ENCODE data around the gene TSPAN18.

The TSPAN18 gene

GRCh38 chr11:44759743-44760476, 33.1 kb downstream of the TSPAN18 start:
- DNase-seq (ENCODE audit: low read depth in 2 of 2): no peak

DNA sequence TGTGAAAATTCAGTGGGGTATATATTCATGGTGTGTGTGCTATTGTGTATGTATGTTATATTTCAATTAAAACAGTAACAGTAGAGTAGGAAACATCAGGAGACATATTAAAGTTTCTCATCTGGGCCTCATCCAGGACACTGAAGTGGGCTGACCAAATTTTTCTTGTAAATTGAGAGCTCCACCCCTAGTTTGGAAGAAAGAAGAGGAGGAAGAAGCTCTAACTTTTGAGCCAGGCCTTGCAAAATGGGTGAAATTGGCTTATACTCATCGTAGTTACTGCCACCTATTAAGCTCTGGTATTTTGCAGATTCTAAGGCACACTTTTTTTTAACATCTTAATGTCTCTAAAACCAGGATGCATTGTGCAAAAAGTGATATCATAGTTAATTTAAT, 33.7 kb downstream of the TSPAN18 start:
- DNase-seq (ENCODE audit: low read depth in 2 of 2): no peak

DNA sequence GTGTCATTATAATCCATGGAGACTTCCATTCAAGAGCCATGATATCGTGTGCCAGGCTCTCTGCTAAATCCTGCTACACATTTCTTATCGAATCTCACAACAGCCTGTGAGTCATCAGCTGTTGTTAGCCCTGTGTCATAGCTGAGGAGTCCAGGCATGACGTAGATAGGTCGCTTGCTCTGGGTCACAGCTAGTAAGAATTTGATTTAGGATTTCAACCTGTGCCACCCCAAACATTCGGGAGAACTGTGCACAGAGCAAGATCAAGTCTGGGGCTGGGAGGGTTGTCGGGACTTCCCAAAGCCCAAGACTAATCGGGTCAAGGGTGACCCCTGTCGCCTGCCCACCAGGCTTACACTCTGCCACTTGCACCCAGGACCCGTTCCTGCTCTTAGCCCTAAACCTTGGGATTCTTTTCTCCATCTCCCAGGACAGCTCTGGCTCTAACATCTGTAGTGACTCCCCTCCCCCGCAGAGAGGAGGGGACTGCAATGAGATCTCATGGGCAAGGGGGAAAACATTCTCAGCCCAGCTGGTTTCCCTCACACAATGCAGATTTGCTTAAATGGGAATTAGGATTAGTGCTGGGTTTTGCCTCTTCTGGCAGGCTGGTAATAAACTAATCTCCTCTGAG, 34.3 kb downstream of the TSPAN18 start:
- no peak for DNase-seq (ENCODE audit: low read depth in 2 of 2)

- DNase-seq (ENCODE audit: low read depth in 2 of 2): no peak
Observed at GRCh38 chr11:44761551-44761961, 34.8 kb downstream of the TSPAN18 start.

GRCh38 chr11:44763121-44763820, 36.5 kb downstream of the TSPAN18 start:
- DNase-seq (ENCODE audit: low read depth in 2 of 2): no peak

DNA sequence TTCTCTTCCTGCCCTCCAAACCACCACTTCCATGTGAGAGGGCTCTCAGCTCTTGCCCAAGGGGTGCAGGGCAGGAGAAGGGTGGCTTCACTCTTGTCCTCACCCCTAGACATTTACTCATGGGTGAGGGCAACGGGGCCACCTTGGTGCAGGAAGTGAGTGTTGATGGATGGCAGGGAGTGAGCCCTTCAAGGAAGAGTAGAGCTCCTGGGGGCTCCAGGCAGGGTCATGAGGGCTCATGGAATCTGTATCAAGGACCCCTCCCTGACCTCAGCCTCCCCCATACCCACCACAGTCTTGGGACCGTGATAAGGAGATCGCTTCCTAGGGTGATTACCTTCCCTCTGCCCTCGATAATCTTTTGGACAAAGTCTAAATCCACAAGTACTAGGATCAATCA, 37.8 kb downstream of the TSPAN18 start:
- DNase-seq (ENCODE audit: low read depth in 2 of 2): no peak

DNA sequence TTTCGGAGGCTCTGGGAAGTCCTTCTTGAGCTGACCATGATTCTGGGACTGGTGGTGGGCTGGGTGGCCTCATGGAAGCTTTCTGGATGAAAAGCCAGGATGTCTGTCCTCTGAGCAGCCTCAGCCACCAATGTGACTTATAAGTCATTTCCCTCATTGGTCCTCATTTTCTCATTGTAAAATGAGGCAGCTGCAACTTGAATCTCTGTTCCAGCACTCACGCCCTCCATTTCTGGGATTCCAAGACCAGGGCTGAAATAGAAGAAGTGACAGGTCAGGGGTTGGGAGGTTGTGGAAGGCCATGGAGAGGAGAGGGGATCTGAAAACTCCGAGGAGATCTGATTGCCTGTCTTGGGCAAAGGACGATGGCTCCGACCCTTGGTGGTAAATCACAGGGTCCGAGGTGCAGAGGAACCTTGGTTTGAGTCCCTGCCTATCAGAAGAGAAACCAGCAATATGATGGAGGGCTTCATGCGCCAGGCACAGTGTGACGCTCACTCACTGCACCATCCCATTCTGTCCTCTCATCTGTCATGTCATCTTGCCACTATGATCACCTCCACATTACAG, 38.3 kb downstream of the TSPAN18 start:
- DNase-seq (ENCODE audit: low read depth in 2 of 2): no peak

DNA sequence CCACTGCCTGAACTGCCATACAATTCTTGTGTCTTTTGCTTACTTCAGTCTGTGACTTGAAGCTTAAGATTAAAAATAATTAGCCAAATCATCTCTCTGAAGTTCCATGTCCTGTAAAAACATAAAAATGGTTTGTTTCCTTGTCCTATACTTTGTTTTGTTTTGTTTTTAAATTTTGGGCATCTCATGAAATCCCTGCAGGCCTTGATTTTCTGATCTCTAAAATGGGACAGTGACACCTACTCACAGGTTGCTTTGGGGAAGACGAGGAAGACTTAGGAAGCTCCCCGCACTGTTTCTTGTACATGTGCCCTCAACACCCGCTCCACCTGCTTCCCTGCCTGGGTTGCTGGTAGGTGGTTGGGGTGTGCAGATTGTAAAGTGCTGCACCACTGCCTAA, 38.9 kb downstream of the TSPAN18 start:
- DNase-seq (ENCODE audit: low read depth in 2 of 2): no peak

DNA sequence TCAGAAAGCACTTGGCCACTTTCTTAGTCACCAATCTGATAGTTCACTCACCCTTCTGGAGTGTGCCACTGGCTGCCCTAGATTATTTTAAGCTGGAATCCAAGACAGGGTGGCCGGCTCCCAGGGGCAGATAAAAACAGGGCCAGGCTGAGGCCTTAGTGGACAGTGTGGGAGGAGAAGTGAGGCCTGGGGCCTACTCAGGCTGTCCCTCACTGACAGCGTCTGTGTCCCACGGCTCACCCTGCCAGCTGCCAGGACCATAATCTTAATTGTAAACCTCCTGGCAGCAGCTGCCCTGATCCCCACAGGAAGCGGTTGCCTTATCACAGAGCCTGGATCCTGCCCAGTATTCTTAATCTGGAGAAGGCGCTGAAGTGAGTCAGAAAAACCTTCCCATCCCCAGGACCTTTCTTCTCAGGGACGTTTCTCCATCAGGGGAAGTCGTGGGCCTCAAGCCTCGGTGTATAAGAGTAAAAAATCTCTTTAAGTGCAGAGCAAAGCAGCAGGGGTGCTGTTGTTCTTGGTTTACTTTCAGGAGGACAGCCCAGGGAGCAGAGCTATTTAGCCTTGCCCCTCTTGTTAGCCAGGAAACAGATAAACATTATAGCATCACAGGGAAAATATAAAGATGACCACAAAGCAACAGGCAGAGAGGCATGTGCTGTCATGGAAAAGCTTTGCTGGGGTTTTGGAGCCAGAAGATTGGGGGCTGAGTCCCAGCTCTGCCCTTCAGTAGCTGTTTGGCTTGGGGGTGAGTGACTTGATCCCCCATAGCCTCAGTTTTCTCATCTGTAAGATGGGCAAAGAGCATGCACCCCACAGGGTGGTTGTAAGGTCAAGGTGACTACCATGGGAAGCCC, 39.6 kb downstream of the TSPAN18 start:
- DNase-seq (ENCODE audit: low read depth in 2 of 2): no peak

DNA sequence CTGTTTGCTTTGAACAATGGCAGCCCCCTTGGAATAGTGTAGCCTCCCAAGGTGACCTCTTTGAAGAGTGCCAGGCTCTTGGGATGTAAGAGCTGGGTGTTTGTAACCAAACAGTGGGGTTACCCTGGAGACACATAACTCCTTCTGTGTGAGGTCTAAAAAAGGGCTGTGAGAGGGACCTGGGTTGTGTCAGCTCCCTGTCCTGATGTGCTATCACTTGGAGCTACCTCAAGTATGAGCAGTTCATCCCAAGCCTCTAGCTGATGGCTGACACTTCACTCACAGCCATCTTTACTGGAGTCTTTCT, 40.2 kb downstream of the TSPAN18 start:
- DNase-seq (ENCODE audit: low read depth in 2 of 2): no peak

GRCh38 chr11:44767421-44767820, 40.7 kb downstream of the TSPAN18 start:
- no peak for DNase-seq (ENCODE audit: low read depth in 2 of 2)

DNA sequence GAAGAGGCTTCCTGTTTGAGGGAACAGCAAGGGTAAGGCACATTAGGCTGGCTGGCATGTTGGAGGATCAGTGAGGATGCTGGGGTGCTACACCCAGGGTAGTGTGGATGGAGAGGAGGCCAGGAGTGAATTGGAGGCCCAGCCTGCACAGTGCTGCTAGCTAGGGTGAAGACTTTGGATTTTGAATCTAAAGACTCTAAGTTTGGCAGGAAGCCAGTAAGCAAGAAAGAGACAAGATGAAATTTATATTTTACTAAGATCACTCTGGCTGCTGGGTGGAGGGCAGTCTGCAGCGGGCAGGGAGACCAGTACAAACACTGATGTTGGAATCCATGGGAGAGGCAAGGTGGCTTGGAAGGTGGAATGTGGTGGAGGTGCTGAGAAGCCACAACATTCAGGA, 43.6 kb downstream of the TSPAN18 start:
- DNase-seq (ENCODE audit: low read depth in 2 of 2): no peak

DNA sequence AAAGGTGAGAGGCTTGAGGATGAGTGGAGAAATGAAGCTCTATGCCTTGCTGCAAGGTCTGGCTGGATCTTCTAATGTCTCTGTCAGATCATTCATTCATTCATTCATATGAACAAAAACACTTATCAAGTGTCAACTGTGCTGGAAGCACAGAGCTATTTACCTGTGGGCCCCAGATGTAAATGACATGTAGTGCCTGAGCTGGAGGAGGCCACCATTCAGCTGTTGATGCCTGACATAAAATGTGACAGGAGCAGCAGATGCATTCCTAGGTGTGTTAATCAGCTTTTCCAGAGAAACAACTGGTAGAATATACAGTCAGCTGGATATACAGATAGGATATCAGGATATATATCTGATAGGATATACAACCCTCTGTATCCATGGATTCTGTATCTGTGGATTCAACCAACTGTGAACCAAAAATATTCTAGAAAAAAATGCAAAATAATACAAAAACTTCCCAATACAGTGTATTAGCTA, 44.5 kb downstream of the TSPAN18 start:
- no peak for DNase-seq (ENCODE audit: low read depth in 2 of 2)

GRCh38 chr11:44771841-44772240, 45.1 kb downstream of the TSPAN18 start:
- DNase-seq (ENCODE audit: low read depth in 2 of 2): no peak

- DNase-seq (ENCODE audit: low read depth in 2 of 2): no peak
Observed at GRCh38 chr11:44773351-44773965, 46.7 kb downstream of the TSPAN18 start.

- DNase-seq (ENCODE audit: low read depth in 2 of 2): no peak
Observed at GRCh38 chr11:44774108-44774507, 47.3 kb downstream of the TSPAN18 start.

DNA sequence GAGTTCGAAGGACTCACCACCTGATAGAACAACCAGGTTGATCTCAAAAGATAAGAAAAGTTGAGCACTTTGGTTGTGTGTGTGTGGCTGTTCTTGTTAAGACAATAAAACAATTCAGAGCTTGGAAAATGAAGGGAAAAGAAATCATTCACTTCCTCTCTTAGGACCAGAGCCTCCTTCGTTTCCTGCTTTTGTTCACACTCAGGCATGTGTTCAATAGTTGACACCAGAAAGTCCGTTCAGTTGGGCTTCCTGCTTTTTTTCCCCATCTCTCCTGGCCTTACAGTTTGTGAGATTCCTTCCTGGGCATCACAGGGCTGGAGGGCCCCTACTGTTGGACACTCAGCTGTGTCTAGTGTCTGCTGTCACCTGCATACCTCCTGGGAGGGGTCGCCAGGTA, 48.0 kb downstream of the TSPAN18 start:
- no peak for DNase-seq (ENCODE audit: low read depth in 2 of 2)

DNA sequence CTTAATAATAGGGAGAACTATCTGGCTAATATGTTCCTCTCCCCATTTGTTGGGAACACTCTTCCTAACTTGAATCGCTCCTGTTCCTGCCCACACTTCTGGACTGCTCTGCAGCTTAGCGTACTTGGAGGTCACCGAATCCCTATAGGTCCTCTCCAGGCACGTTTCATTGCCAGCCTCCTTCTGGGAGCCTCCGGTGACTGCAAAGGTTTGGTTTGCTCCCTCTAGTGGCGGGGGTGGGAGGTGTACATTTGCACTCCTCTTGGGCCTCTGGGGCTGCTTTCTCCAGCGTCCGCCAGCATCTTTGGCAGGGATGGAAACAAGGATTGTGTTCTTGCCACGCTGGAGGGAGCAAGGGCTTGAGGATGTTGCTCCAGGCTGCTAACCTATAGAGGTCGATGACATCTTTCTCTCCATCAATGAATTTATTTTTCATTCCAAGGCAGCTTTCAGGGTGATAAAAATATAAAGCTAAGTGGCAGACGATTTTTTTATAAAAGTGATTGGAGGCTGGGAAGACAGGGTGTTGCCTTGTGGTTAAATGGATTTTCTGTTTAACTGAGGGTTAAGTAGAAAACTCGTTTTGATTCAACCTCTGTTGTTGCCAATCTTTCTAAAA, 48.7 kb downstream of the TSPAN18 start:
- peak; percentile 4 to 22 for DNase-seq (ENCODE audit: low read depth in 2 of 2)

DNA sequence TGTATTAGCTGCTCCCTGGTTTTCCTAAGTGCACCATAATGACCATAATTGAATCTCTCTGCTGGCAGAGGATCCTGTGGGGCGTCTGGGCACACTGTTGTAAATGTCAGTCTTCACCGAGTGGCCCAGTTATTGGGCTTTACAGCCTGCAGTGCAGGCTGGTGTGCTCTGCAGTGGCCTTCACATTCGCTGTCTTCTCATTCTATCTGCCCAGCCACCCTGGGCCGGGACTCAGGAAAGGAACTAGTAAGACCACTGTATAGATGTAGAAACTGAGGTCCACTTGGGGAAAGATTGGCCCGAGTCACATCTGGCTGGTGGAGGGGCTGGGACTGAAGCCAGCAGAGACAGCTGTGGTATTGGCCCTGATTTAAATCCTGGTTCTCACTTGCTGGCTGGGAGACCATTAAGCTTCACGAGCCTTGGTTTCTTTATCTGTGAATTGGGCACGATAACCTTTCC, 49.3 kb downstream of the TSPAN18 start:
- no peak for DNase-seq (ENCODE audit: low read depth in 2 of 2)

- no peak for DNase-seq (ENCODE audit: low read depth in 2 of 2)
Observed at GRCh38 chr11:44776551-44777208, 49.9 kb downstream of the TSPAN18 start.
